ENCODE results near the gene ADAD2. TPM values are rescaled to one million over a fixed set of nuclear protein-coding genes. Genes with fewer than 3 reads are reported as not detected.

The ADAD2 gene
- total RNA-seq, 1 experiment from 2014 or later: not detected

DNA sequence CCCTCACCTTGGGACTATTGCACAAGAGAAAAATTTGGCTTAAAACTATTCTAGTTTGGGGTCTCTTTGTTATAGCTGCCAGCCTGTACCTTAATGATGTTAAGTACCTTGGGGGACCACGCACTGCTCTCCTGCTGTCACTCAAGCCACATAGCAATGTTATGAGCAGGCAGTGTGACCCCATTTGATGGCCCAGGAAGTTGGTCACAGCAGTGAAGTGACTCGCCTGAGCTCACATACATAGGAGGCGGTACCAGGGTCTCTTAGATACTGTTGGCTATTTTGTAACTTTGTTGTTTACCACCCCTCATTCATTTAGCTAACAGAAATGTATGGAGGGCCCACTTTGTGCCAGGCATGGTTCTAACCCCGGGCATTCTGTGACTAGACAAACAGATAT, 32.5 kb downstream of the ADAD2 start:
- no peak for DNase-seq (ENCODE audit: low read depth)

DNA sequence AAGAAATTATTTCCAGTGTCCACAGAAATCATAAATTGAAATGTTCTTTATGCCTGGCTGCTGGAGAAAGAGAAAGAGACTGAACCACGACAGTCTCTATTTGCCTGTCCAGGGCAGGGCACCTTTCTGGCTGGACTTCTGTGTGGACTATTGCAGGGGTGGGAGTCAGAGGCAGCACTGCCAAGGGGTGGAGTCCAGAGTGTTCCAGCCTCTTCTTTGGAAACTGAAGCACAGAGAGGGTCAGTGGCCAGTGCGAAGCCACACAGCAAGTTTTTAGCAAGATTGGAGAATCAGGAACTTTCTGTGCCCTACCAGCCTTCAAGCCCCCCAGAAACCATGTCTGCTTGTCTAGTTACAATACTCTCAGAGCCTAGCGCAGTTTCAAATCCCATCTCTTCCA, 33.6 kb downstream of the ADAD2 start:
- DNase-seq (ENCODE audit: low read depth): no peak

DNA sequence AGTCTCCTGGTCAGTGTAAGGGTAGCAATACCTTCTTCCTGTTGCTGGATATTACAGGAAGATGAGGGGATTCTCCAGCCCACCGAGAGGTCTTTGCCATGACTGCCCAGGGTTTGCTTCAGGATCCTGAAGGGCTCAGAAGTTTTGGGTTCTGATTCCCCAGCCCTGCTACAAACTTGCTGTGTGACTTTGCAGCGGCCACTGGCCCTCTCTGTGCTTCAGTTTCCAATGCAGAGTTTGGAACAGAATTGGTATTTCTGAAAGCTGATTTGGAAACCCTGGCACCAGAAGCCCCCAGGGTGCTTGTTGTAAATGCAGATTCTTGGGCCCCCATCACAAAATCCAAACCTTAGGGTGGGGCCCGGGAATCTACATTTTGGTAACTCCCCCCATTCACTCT, 34.2 kb downstream of the ADAD2 start:
- DNase-seq (ENCODE audit: low read depth): no peak

DNA sequence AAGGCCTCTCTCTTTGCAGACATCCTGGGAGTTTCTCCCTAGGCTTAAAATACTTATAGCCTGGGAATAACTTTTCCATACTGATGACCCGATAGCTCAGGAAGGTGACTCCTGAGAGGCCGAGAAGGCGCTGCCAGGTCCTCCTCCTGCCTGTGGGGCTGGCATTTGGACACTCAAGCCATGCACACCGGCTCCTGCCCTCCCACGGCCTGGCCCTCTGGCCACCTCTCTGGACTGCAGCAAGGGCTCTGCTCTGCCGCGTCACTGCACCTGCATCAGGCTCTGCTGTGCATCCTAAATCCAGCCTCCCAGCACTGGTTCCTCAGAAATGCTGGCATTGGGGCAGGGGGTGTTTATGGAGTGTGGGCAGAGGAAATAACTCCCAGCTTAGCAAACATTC, 34.6 kb downstream of the ADAD2 start:
- DNase-seq (ENCODE audit: low read depth): no peak

DNA sequence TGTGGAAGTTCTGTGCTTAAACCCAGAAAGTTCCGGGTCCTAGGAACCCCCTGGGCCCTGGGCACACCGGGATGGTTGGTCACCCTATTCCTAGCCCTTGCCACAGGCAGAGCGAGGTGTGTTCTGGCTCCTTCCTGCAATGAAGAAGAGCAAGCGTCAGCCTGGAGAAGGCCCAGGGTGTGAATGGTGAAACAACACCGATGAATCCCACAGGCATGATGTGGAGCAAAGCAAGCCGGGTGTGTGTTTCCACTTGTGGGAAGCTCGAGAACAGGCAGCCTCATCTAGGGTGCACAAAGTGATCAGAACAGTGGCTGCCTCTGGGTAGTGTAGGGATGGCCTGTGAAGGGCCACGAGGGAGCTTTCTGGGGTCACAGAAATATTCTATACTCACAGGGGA, 35.1 kb downstream of the ADAD2 start:
- DNase-seq (ENCODE audit: low read depth): no peak

DNA sequence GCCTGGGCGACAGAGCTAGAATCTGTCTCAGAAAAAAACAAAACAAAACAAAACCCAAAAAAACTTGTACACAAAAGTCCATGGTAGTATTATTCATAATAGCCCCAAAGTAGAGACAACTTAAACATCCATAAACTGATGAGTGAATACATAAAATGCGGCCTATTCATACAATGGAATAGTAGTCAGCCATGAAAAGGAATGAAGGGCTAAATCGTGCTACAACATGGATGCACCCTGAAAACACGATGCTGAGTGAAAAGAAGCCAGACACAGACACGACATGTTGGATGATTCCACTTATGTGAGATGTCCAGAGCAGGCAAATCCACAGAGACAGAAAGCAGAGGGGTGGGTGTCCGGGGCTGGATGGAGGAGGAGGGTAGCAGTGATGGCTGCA, 36.6 kb downstream of the ADAD2 start:
- no peak for DNase-seq (ENCODE audit: low read depth)

DNA sequence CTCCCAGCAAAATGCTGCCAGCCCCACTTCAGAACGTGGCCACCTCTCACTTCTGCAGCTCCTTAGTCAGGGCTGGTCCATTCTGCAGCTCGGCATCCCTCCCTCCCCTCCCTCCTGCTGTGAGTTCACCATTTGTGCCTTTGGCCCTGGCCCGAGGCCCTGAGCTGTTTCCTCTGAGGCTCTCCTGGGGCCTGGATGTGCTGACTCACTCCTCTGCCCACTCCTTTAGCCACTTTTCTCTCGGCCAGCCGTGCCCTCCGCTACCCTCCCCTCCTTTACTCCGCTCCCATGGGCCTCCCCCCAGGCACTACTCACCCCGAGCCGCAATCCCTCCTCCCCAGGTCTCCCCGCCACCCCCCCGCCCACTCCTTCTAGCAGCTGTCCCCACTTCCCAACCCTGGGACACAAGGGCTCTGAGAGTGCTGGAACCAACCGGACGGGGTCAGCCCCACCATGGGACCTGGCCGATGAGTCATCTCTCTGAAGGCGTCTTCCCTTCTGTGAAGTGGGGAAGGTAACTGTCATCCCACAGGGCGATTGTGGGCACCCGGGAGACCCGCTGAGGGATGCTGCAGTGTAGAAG, 37.4 kb downstream of the ADAD2 start:
- DNase-seq (ENCODE audit: low read depth): peak; percentile 88

DNA sequence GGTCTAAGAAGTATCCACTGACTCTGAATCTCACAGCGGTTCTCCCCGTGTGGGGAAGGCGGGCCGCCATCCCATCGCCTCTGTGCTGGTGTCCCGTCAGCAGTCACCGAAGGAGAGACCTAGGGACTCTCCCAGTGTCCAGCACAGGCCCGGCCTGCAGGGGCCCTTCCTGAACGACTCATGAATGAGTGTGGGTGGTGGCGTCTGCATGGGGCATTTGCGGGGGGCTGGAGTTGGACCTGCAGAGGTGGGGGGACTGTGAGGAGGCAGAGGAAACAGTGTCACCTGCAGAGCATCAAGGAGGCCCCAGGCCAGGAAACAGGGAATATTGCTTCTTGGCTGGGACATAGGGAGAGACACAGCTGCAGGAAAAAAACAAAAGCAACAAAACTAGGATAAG, 38.5 kb downstream of the ADAD2 start:
- DNase-seq (ENCODE audit: low read depth): no peak

DNA sequence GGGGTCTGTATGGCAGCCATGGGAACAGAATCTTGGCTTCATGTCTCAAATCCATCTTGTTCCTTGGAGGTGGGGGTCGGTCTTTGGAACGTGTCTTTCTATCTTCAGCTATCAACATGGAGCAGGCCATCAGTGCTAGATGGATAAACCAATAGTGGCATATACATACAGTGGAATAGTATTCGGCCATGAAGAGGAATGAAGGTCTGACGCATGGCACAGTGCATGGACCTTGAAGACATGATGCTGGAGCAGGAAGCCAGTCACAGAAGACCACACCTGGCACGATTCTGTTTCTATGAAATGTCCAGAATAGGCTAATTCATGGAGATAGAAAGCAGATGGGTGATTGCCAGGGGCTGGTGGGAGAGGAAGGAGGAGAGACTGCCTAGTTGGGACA, 41.1 kb downstream of the ADAD2 start:
- DNase-seq (ENCODE audit: low read depth): no peak

DNA sequence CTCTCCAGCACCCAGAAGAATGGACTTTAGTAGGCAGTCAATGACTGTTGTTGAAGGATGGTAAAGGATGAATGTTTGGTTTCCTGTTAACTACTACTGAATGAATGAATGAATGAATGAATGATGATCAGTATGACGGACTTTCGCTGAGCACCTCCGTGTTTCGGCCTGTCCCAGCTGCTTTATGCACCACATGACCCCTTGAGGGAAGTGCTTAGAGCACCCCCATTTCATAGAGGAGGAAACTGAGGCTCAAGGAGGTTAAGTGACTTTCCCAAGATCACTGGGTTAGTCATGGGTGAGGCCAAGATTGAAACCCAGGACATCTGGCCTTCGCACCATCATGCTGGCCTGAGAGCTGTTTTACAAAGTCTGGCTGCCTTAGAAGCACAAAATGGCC, 42.0 kb downstream of the ADAD2 start:
- DNase-seq (ENCODE audit: low read depth): no peak

DNA sequence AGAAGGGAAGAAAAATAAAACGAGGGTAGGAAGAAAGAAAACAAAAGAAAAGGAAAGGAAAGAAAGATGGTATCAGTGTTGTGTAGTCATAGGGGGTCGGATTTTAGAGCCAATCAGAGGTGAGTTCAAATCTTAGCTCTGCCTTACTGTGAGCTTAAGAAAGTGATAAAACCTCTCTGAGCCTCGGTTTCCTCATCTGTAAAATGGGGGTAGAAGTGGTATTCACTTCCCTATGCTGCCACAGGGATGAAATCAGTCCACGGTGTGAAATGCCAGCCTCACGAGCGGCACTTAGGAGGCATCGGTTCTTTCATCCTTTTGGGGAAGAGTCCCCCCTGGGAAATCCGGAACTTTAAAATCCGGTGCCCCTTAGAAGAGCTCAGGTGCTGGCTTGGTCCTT, 42.8 kb downstream of the ADAD2 start:
- DNase-seq (ENCODE audit: low read depth): no peak

DNA sequence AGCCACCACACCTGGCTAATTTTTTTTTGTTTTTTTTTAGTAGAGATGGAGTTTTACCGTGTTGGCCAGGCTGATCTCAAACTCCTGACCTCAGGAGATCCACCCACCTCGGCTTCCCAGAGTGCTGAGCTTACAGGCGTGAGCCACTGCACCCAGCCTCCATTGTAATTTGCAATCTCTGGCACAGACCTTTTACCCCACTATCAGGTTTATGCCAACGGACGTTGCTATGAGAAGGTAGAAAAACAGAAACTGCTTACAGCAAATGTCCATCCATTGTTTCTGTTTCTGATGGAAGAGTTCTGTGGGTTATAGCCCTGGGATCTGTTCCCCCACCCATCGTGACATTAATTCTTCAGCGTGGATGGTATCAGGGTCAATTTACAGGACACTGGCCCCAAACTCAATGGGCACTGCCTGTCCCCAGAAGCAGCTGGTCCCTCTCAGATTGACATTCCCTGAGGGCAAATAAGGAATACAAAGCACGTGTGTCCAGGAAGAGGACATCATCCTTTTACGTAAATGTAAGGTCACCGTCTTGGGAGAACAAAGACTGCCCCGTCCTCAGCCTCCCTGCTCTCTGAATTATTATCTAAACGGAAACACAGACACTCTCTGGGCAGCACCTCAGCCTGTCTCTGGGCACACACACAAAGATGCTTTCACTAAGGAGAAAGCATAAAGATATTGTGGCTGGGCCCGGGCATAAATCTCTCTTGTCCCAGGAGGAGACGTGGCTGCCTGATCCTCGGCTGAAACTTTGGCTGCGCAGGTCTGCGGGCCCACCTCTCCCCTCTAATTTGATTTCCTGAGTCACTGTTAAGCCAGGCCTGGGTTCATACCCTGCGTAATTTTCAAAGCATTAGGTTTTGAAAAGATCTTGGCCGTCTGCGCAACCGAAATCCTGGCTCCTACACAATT, 43.6 kb downstream of the ADAD2 start:
- no peak for DNase-seq (ENCODE audit: low read depth)

DNA sequence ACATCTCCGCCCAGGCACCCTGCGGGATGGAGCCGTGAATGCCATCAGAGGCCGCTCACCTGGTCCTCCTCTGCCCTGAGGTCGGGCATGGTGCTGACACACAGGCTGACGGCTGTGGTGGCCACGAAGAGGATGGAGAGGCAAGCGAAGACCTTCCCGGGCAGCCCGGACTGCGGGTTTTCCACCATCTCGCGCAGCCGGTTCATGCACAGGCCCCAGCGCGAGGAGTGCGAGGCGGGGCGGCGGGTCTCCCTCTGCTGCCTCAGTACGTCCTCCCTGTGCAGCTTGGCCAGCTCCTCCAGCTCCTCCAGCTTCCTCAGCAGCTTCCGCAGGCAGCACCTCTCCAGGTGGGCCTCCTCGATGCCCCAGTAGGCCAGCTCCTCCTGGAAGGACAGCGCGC, 45.7 kb downstream of the ADAD2 start:
- DNase-seq (ENCODE audit: low read depth): no peak

DNA sequence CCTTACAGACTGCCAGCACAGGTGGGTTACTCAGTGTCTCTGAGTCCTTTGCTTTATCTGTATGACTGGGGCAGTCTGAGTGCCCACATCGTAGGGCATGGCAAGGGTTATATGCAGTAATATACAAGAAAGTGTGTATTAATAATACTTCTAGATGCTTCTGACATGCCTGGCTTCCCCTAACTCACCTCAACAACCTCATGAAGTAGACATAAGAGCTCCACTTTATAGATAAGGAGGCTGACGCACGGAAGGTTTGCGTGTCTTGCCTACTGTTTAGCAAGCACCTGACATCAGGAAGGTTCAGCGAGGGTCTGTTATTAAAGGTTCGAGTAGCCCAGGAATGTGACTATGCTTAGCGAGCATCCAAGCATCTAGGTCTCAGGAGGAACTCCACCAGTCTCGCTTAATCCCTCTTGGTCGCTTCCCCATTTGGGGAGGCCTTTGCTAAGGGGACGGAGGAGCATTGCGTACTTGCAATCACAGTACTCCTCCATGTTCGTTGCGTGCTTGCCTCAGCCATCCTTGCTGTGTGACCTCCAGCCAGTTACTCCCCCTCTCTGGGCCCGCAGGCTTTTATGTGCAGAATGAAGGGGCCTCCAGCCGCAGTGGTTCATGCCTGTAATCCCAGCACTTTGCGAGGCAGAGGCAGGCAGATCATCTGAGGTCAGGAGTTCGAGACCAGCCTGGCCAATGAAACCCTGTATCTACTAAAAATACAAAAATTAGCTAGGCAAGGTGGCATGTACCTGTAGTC, 47.2 kb downstream of the ADAD2 start:
- no peak for DNase-seq (ENCODE audit: low read depth)

DNA sequence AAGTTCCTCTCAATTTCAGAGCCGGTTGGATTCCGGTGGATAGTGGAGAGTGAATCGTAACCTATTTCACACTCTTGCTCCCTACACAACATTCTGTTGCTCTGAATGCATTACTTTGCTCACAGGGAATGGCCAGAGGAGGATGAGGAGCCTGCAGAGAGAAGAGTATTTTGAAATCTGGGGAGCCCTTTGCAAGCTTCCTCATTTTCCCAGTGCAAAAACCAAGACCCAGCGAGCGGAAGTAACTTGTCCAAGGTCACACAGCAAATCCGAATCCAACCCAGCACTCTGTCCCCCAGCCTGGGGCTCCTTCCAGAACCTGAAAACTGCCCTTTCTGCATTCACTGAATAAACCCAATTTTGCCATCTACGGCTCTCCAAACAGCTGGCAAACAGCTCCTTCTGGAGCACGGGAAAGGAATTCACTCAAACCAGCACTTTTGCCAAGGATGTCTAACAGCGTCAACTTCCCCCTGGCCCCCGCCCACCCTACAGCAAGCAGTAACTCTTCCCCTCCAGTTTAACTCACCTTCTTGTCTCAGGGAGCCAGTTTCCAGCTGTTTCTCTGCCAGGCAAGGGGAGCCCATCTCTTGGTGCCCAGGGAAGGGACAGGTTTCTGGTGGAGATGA, 48.3 kb downstream of the ADAD2 start:
- DNase-seq (ENCODE audit: low read depth): no peak

DNA sequence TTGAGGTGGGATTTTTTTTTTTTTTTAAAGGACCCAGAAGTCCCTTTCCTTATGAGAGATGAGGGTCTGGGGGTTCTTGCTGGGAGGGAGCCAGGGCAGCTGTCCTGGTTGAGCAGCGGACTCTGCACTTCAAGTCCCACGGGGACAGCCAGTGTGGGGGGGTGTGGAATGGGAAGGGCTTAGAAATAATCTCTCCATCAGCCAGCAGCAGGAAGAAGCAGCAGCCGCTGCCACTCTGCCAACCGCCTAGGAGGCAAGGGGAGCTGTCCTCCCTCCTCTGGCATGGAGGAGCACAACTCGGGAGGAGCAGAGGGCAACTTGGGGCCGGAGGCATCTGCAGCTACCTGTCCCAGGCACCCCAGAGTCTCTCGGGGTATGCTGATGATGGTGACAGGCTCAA, 49.0 kb downstream of the ADAD2 start, which contains the start of gene KCNG4:
Gene KCNG4 (minus strand): TSS at position 104 of the 400 bp plus-strand sequence. CDS start 2,527 bp downstream, outside the sequence.
- no peak for DNase-seq (ENCODE audit: low read depth)

DNA sequence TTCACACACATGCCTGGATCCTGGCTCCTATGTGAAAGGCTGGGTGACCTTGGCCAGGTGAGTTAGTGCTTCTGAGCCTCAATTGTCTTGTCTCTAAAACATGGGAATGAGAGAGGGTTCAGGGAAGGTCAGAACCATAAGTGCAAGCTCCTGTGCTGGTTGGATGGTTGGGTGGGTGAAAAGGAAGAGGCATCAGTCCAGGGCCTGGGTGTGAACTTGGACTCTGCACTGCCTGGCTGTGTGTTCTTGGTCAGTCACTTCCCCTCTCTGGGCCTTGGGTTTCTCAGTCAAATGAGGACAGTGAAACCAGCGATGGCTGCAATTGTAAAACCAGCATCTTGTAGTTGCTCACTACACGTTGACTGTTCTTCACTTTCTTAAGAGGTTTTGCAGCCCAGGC, 49.5 kb downstream of the ADAD2 start:
- no peak for DNase-seq (ENCODE audit: low read depth)

DNA sequence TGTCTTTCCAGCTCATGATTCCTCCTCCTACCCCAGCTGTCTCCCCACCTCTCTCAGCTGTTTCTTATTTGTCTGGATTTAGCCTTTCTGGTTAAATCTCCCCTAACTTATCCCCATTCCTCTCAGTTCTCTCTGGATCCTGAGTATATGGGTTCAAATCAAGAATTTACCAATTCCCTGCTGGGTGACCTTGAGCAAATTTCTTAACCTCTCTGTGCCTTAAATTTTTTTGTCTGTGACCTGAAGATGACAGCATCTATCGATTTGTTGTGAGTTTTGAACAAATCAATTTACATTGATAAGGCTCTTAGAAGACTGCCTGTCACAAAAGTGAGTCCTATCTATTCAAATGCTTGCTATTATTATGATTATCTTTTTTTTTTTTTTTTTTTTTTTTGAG, 50.8 kb downstream of the ADAD2 start:
- no peak for DNase-seq (ENCODE audit: low read depth)

DNA sequence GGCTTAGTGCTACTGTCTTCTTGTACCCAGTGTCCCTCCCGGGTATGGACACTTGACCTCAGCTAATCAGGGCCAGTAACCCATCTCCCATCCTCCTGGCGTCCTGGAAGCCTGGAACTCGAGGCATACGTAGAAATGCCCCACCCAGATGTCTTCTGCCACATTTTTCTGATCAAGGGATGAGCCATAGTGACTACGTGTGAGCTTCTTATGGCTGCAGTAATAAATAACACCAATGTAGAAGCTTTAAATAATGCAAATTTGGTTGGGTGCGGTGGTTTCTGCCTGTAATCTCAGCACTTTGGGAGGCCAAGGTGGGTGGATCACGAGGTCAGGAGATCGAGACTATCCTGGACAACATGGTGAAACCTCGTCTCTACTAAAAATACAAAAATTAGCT, 51.9 kb downstream of the ADAD2 start:
- DNase-seq (ENCODE audit: low read depth): no peak

DNA sequence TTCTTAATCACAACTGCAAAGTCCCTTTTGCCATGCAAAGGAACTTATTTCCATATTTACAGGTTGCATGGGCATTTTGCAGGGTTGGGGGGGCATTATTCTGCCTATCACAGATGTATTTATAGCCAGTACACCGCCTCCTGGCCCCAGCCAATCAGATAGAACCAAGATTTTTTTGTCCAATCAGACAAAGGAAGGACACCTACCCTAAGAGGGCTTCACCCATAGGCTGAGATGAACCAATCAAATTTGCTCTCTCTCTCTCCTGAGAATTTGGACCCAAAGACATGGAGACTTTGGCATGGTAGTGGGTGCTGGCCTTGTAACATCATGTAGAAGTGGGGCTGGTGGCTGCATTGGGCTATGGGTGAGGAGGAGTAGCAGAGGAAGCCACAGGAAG, 52.8 kb downstream of the ADAD2 start:
- DNase-seq (ENCODE audit: low read depth): no peak

DNA sequence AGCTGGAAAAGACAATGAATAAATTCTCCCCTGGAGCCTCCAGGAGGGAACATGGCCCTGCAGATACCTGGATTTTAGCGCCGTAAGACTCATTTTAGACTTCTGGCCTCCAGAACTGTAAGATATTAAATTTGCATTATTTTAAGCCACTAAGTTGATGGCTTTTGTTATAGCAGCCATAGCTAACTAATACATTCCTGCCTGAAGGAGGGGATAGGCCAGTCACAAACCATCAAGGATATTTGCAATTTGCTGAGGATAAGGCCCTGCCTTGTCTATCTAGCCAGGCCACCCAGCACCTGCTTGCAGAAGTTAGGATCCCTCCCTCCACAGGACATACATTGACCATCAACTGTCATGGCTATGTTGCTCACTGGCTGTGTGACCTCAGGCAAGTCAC, 53.8 kb downstream of the ADAD2 start:
- DNase-seq (ENCODE audit: low read depth): no peak

DNA sequence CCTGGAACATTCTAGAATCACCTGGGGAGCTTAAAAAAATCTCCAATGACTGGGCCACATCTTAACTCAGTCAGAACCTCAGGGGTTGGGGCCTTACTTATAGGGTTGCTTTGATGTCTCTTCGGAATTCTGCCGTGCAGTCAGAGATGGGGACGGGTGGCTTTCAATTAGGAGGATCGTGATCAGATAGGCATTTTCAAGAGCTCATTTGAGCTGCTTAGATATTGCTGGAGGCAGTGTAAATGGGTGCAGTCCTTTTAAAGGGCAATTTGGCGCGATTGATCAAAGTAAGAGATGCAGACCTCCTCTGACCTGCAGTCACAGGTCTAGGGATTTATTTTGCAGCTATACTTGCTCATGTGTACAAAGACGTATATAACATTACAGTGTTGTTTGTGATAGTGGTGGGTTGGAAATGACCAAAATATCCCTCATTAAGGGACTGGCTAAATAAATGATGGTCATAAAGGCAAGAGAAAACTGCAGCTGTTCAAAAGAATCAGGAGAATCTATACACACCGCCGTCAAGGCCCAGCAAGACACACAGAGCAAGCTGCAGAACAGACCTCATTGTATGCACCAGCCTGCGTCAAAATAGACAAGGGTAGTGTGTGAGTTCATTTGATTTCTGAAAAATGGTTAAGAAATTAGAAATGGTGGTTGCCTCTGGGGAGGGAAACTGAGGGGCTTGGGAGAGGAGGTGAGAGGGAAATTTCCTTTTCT, 55.2 kb downstream of the ADAD2 start:
- no peak for DNase-seq (ENCODE audit: low read depth)
